ENCODE measurements around the gene NOTCH2. TPM values are rescaled to one million over a fixed set of nuclear protein-coding genes. Genes with fewer than 3 reads are reported as not detected.

The NOTCH2 gene
- total RNA-seq, 1 experiment from 2014 or later = 53.7 TPM

GRCh38 chr1:119954476-119955422 is 114.7 kb downstream of the NOTCH2 start:
- Histone ChIP-seq H3K9ac (ENCODE audit: extremely low read depth, insufficient read length, low read length) (no peak overlapping the region), H3T11ph (ENCODE audit: low read length) (no peak overlapping the region), H3K23ac (ENCODE audit: insufficient read length, low read depth, low read length) (no peak overlapping the region), H4K8ac (replicated peaks; ENCODE audit: insufficient read length, low read depth, low read length) (no peak overlapping the region), H3K23me2 (ENCODE audit: insufficient read length, low read depth, low read length, poor library complexity, severe bottlenecking) (no peaks in the 10 kb centered on the region), H2AFZ (ENCODE audit: low read length) (no peak overlapping the region), H2BK15ac (ENCODE audit: low read depth, low read length) (no peak overlapping the region), H4K20me1 (ENCODE audit: control insufficient read depth, insufficient read depth, insufficient read length) (no peaks in the 10 kb centered on the region), H3K4me1 (ENCODE audit: insufficient read depth, low read length) (no peaks in the 10 kb centered on the region), H4K91ac (ENCODE audit: insufficient read length, low read depth, low read length) (no peak overlapping the region), H3K18ac (ENCODE audit: insufficient read length, low read depth, low read length) (no peak overlapping the region), H2BK120ac (ENCODE audit: low read depth, low read length, poor library complexity, severe bottlenecking) (no peak overlapping the region), H2BK12ac (ENCODE audit: insufficient read length, low read depth, low read length) (no peak overlapping the region), H3K56ac (ENCODE audit: insufficient read length, low read depth, low read length) (no peak overlapping the region), H3K79me2 (ENCODE audit: insufficient read depth, low read length) (no peaks in the 10 kb centered on the region), H2BK5ac (ENCODE audit: insufficient read length, low read length) (no peak overlapping the region), H3K27ac (ENCODE audit: insufficient read length, low read depth, low read length) (no peak overlapping the region), H3K4me2 (ENCODE audit: insufficient read depth, insufficient read length, low read length) (no peak overlapping the region), H3K14ac (ENCODE audit: insufficient read depth, low read length) (no peak overlapping the region), H2AK5ac (ENCODE audit: insufficient read length, low read length) (no peak overlapping the region), H4K5ac (ENCODE audit: insufficient read length, low read depth, low read length) (no peak overlapping the region), H3K9me3 (ENCODE audit: control insufficient read depth, low read depth, low read length) (no peaks in the 10 kb centered on the region), H3K27me3 (ENCODE audit: insufficient read depth, low read length) (no peaks in the 10 kb centered on the region), H3K4ac (ENCODE audit: low read depth, low read length) (no peak overlapping the region), H2BK20ac (ENCODE audit: low read depth, low read length, poor library complexity, severe bottlenecking) (no peak overlapping the region), H3K79me1 (ENCODE audit: insufficient read depth, low read depth, low read length, poor library complexity, severe bottlenecking) (no peaks in the 10 kb centered on the region)
- no peaks in the 10 kb centered on the region for H3K9me3 Mint-ChIP-seq
- WGBS (ENCODE audit: extremely low coverage, insufficient read length, low lambda C conversion rate) = no CpG with 5 or more reads among the region's 9 CpGs
- peaks cover 0 to 7% of the 10 kb centered on the region in 2 experiments; a peak in 1 of 4 replicates for H3K4me1 Mint-ChIP-seq
- DNase-seq = no peak
- H3K27ac Mint-ChIP-seq = no peak overlapping the region
- H3K4me3 Mint-ChIP-seq = no peak overlapping the region
- no peaks in the 10 kb centered on the region for H3K27me3 Mint-ChIP-seq (ENCODE audit: low read depth)
- peak; percentile 17; the same call in 1 of the 3 replicates for TF ChIP-seq CTCF (conservative IDR thresholded peaks at IDR 0.05)
- peaks cover 0 to 21% (median 0%) of the 10 kb centered on the region in 3 experiments; a peak in 4 of 7 replicates for H3K36me3 Mint-ChIP-seq (ENCODE audit: insufficient read depth in 1 of 3, low read depth in 3 of 3)
